ENCODE results near the gene NR6A1.

NR6A1 gene

DNA sequence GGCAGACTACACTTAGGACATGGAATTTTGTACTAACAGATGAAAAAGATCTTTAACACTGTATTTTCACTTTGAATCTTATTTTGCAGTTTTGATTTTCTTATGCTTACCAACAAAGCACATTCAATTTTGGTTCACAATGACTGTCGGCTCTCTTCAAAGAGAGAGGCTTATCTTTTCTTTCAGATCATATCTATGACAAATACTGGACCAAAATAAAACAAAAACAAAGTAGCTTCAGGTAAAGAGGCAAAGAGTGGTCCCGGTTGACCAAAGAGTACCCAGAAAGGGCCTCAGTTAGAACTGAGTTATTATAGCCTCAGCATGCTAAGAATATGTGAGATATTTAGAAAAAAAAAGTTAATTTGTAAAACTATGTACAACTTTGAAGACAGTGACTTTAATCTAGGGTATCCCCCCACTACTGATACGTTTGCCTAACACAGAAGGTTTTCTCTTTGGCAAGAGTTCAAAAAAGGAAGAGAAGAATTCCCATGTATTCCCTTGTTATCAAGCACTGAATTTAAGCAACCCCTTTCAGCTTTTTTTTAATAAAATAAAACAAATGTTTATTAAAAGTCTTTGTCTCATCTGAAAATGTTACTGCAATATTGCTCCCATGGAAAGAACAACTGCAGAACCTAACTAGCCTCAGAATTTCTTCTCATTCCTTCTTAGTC, 50.5 kb downstream of the NR6A1 start:
- no peak for DNase-seq

DNA sequence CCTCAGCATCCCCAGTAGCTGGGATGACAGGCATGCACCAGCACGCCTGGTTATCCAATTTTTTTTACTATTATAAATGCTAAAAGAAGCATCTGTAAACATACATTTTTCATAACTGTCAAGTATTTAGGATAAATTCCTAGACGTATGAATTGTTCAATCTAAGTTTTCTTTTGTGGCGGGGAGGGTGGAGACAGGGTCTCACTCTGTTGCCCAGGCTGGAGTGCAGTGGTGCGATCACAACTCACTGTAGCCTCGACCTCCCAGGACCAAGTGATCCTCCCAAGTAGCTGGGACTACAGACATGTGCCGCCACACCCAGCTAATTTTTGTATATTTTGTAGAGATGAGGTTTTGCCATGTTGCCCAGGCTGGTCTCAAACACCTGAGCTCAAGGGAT, 52.2 kb downstream of the NR6A1 start:
- no peak for DNase-seq

DNA sequence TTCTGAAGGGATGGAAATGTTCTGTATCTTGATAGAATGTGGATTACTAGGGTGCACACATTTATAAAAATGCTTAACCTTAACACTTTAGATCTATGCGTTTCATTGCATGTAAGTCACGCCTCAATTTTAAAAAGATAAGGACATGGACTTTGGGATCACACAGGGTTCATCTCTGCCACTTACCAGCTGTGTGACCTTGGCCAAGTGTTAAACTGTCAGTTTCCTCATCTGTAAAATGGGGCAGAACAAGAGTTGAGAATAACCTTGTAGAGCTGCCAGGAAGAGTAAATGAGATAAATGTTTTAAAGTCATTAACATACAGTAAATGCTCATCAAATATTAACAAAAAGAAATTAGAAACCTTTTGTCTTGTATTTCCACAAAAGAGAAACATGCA, 53.5 kb downstream of the NR6A1 start:
- DNase-seq = no peak

DNA sequence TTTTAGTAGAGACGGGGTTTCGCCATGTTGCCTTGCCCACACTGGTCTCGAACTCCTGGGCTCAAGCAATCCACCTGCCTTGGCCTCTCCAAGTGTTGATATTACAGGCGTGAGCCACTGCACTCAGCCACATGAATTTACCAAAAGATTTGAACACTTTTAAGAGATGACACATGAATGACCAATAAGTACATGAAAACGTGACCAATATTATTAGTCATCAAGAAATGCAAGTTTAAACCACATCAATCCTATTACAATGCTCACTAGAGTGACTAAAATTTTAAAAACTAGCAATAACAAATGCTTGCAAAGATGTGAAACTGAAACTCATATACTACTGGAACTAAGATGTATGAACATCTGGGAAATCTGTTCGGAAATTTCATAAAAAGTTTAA, 54.3 kb downstream of the NR6A1 start:
- no peak for DNase-seq

DNA sequence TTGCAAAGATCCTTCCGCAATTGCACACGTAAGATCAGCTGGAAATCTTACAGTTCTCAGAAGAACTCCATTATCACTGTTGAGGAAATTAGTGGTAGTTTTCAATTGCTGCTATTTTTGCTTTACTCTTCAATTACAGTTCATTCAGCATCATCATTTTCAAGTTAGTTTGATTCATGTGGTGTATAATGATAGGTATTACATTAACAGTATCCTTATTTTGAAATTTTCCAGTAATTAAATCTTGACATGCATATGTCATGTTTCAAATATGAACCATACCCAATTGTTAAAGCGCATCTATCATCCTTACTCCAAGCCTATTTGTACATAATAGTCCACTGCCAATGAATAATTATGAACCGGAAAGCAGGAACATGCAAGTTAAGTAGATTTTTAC, 60.3 kb downstream of the NR6A1 start:
- no peak for DNase-seq

DNA sequence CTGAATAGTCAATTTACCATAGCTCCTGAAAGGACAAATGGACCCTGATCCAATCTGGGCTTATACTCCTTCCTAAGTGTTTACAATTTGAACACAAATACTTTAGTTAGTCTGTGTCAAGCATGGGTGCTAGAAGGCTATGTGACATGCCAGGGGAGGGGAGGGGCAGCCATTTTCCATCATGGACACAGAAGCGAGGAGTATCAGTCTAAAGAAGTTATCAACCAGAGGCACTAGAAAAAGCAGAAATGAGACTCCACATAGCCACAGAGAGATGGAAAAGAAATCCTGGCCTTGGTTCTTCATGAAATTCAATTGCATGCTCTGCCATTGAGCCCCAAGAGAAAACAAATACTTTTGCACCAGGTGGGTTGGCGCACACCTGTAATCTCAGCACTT, 61.8 kb downstream of the NR6A1 start:
- DNase-seq = no peak

DNA sequence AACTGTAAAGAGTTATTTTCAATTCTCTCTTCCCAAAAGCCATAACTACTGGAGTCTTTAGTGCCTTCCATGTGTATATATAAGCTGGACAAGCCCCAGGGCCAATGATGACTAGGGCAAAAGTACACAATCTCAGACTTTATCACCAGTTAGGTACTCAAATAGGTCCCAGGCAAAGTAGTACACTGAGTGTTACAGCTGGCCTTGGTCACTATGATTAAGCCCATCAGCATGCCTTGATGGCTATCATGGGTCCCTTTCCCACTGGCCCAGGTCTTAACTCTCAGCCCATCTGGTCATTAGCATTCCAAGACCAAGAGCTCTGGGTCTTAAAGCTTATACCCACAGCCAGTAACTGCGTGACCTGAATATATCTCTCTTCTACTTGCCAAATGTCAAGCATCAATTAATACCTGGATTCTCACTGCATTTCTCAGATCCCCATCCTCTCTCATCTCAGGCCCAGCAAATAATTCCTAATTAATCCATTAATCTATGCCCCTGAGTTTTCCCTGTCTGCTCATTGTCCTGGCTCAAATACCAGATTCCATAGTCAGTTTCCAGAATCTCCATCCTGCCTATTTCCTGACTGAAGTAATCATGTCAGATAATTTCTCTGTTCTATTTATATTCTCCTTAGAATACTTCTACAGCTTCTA, 62.3 kb downstream of the NR6A1 start:
- no peak for DNase-seq

DNA sequence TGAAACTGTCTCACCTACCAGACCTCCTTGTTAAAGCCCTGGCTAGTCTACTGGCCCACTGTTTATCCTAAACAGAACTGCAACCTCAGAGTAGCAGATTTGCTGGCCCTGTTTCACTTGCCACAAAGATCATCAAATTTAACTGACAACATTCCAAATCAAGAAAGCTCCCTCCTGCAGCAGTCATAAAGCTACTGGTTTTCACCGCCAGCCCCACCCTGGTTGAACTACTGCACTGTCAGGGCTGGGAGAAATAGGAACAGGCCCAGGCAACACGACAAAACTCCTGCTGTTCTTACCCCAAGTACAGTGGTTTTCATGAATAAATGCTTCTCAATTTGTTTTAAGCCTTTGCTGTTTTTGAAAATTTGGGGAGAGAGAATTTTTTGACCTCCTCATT, 63.0 kb downstream of the NR6A1 start:
- DNase-seq = no peak

DNA sequence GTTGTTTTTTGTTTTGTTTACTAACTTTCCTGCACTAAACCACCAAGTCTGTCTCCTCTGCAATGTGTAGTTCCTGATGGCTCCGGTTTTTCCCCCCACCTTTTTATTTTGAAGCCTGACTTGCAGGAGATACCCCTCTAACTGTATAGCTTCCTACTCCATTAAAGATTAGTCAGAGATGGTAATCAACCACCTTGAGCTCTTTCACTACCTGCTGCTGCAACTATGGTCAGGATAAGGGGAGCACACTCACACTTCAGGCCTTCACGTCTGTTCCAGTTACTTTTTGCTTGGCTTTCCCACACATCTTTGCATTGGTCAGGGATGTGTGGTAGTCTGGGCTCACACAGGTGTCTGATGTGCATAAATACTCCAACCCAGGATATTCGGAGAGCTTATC, 63.4 kb downstream of the NR6A1 start:
- no peak for DNase-seq

DNA sequence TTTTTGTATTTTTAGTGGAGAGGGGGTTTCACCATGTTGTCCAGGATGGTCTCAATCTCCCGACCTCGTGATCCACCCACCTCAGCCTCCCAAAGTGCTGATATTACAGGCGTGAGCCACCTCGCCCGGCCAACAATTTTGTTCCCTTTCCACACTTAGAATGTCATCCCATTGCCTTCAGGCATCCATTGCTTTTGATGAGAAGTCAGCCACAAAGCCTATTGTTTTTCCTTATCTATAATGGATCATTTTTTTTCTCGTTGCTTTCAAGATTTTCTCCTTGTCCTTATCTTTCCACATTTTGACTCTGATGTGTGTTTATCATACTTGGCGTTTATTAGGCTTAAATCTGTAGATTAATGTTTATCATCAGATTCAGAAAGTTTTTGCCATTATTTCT, 64.4 kb downstream of the NR6A1 start:
- no peak for DNase-seq

DNA sequence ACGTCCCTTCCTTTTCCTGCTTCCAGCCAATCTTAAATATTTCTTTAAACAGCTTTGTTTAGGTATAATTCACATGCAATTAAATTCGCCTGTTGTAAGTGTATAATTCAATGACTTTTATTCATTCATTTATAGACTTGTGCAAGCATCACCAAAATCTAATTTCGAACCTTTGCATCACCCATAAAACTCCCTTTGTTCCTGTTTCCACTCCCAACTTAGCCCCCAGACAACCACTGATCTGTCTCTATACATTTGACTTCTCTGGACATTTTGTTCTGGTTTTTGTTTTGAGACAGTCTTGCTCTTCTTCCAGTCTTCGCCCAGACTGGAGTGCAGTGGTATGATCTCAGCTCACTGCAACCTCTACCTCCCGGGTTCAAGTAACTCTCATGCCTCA, 71.5 kb downstream of the NR6A1 start:
- no peak for DNase-seq

DNA sequence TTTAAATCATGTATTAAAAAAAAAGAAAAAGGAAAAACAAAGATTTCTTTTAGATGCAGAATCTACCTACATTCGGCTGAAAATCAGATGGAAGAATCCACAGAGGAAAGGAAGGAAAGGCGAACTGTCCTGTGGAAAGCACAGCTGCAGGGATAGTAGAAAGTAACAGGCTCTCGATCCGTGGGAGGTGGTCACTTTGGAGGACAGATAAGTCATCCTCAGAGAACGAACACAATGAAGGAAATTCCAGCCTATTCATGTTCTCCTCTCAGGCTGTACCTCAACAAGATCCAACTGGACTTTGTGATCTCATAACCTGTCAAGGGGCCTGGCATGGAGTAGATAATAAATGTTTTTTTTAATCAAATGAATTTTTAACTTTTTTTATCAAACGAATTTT, 72.8 kb downstream of the NR6A1 start:
- no peak for DNase-seq

DNA sequence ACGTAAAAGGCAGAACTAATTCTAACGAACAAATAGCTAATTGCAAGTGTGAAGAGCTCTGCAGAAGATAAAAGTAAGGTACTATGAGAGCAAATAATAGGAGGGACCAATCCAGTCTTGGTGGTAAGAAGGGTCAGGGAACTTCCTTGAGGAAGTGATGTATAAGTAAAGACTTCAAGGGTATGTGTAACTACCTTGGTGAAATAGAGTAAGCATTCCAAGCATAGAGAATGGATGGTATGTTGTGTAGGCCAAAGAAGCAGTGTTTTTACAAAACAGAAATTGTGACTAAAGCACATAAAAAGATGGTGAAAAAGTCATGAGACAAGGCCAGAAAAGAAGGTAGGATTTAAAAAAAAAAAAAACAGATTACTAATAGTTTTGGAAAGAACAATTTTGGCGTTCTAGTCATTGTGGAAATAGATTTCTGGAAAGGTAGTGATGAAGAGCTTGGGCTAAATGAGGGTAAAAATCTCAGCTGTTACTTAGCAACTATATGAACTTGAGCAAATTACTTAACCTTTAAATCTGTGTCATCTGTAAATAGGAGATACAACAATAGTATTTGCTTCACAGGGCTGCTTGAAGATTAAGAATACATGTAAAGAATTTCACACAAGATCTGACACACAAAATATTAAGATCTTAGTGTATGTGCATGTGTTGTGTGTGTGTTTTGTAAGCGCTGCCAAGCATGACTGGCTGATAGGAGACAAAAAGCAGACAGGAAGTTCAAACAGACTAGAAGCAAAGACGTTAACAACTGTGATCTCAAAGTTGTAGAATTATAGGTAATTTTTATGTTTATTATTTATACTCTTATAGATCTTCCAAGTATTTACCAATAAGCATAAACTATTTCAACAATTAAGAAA, 73.5 kb downstream of the NR6A1 start:
- no peak for DNase-seq

DNA sequence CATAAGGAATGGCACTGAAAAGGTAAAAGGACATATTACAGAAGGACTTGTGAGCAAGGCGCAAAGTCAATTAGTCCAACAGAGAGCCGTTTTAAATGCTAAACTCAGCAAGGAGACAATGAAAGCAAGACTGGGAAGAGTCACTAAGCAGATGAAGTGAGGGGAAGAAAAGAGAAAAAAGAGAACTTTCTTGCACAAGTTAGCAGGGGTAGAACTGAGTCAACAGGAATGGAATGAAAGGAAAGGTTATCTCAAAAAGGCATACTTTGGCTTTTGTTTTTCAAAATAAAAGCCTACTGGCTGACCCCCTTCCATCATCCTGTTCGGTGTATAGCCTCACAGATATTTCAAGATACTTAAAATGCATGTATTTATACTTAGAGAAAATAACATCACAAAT, 75.0 kb downstream of the NR6A1 start:
- no peak for DNase-seq

DNA sequence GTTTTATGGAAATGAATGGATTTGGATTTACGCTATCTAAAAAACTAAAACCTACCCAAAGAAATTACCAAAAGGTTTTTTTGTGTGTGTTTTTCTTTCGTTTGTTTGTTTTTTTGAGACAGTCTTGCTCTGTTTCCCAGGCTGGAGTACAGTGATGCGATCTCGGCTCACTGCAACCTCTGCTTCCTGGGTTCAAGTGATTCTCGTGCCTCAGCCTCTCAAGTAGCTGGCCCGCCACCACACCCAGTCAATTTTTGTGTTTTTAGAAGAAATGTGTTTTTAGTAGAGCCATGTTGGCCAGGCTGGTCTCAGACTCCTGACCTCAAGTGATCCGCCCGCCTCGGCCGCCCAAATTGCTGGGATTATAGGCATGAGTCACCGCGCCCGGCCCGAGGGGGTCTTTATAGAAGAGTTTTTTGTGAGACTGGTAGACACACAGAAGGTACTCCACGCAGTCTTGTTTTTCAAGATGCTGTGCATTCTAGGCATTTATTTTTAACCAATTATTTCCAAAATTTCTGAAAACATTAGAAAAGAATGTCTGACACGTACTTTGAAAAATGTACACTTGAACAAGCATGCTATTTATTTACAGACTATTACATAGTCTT, 75.7 kb downstream of the NR6A1 start:
- DNase-seq = no peak

DNA sequence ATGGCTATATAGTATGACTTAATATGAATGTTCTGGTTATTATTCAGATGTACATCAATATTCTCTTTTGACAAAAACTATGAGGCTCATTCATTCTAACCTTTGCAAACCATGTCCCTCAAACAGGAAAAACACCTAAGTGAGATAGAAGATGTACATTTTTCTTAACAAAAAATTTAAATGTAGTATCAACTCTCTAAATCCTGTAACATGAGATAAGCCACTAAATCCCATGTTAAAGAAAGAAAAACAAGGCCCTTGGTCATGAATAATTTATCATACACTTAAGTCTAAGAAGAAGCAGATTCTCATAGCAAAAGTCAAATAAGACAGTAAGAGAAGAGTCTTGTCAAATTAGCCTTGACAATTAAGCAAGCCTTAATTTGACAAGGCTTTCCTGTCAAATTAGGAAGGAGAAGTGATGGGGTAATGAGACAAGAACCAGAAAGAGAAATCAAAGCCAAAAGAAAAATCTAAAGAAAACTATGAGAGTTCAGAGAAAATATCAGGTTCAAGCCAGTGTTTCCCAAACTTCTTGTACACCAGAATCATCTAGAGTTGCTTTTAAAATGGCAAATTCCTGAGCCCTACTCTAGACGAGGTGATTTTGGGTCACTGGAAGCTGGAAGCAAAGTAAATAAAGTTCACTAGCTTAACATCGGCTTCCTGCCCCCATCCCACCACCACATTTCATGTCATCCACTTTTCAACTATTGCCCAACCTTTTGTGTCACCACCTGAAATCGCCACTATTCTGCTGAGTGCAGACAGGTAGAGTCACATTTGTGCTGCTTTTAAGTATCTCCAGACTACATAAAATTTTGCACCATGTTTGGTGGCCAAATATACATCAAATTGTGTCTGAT, 76.5 kb downstream of the NR6A1 start:
- no peak for DNase-seq

DNA sequence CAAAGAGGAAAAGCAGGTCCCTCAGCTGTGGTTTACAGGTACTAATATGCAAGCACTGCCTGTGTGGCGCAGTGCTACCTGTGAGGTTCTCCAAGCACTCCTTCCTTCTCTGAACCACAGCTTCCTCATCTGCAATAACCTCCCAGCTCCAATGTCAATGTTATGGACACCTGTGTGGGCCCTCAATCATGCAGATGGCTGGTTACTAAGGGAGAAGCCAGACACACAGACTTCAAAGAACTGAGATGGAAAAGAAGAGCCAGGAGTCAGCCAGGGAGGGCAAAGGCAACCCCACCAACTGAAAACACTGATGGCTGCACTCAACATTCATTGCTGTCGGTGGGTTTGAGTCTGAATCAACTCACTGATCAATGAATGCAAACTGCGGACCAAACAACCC, 77.7 kb downstream of the NR6A1 start:
- no peak for DNase-seq

DNA sequence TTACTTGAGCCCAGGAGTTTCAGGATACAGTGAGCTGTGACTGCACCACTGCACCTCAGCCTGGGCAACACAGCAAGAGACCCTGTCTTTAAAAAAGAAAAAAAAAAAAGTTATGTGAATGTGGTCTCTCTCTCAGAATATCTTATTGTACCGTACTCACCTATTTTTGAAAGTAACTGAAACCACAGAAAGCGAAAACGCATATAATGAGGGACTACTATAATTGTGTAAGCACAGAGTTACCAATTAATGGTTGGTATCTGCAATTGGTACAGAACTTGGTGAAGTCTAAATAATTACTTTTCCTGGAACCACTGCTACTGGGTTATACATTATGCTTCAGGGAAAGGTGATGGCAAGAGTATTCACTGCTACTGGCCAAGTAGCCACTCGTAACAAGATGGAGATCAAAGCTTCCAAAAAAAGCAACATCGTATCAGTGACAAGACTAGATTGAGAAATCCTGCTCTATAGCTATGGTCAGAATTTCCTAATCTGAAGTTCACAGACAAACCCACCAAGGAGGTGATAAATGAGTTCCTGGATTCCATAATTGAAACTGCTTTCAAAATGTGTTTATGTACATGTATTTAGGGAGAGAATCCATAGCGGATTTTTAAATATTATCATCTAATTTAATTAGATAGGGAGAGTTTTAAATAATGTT, 82.7 kb downstream of the NR6A1 start:
- DNase-seq = no peak

DNA sequence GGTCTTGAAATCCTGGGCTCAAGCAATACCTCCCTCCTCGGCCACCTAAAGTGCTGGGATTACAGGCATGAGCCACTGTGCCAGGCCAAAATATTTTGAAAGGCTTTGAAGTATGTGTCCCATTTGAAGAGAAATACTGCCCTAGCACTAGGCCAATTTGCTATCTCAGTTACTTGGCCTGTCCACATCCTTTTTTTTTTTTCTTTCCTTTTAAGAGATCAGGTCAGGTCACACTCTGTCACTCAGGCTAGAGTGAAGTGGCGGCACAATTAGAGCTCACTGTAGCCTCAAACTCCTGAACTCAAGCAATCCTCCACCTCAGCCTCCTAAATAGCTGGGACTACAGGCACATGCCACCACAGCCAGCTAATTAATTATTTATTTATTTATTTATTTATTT, 84.2 kb downstream of the NR6A1 start:
- DNase-seq = no peak

DNA sequence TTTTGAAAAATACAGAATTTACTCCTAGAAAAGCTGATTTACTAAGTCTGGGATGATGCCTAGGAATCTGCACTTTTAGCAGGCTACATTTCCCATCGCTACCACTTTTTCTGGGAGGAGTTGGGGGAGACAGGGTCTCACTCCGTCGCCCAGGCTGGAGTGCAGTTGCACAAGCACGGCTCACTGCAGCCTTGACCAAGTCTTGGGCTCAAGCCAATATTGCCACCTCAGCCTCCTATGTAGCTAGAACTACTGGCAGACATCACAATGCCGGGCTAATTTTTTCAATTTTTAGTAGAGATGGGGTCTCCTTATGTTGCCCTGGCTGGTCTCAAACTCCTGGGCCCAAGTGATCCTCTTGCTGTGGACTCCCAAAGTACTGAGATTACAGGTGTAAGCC, 85.9 kb downstream of the NR6A1 start:
- DNase-seq = peak; percentile 21

DNA sequence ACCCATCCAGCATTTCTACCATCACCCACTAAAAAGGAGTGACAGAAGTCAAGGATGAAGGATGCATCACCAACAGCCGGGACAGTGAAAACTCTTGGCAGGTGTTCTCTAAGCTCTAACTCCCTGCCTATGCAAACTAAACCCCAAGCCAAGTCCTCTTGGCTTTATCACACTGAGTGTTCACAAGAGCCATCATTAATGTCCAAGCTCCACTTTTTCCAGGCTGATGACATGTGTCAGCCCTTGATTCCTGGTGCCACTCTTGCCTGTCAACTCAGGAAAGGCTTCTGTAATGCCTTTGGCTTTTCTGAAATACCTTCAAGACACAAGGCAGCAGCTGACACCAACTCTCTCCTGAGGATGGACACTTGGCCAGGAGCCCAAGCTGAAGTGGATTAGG, 86.9 kb downstream of the NR6A1 start:
- peak; percentile 81 for DNase-seq

DNA sequence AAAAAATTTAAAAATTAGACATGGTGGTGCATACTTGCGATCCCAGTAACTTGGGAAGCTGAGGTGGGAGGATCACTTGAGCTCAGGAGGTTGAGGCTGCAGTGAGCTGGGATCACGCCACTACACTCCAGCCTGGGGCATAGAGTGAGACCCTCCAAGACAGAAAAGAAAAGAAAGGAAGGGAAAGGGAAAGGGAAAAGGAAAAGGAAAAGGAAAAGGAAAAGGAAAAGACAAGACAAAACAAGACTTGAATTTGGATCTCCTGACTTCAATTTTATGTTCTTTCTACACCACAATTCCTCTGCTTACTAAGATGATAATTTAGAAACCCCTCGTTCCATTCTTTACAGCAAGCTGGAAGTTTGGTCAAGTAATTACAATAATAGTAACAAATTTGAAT, 88.1 kb downstream of the NR6A1 start:
- no peak for DNase-seq

Data from DMS79 treated with DMSO at 0.1 percent for 48 hours (cell line).